Activated T-cell treated with anti-CD3 and anti-CD28 coated beads for 24 hours (primary cell): ENCODE results near the gene GLCE.
A peak's percentile ranks its signal among the peaks of the same experiment; 100 is the strongest.

ENCODE experiments used
- DNase-seq: peaks from one replicate; pipeline ENCODE4 v3.0.0-alpha.2; 2020; ENCODE audit warnings: low read depth

GLCE gene

GRCh38 chr15:69160141-69160993, at the start of gene GLCE:
GLCE (plus strand) TSS chr15:69160635; CDS start chr15:69255807, 95,172 bp downstream.
- peak; percentile 91 for DNase-seq

GRCh38 chr15:69114331-69114928, 46.0 kb upstream of the GLCE start:
- DNase-seq: no peak

GRCh38 chr15:69115031-69115430, 45.4 kb upstream of the GLCE start:
- DNase-seq: no peak

GRCh38 chr15:69116391-69116790, 44.0 kb upstream of the GLCE start:
- no peak for DNase-seq

GRCh38 chr15:69117431-69117871, 43.0 kb upstream of the GLCE start:
- DNase-seq: no peak

GRCh38 chr15:69118089-69118488, 42.3 kb upstream of the GLCE start:
- DNase-seq: no peak

- DNase-seq: no peak
Measured at GRCh38 chr15:69119001-69119400, 41.4 kb upstream of the GLCE start.

GRCh38 chr15:69119683-69120395, 40.6 kb upstream of the GLCE start:
- no peak for DNase-seq

- no peak for DNase-seq
Measured at GRCh38 chr15:69120732-69121131, 39.7 kb upstream of the GLCE start.

- no peak for DNase-seq
Measured at GRCh38 chr15:69121198-69121828, 39.1 kb upstream of the GLCE start.

GRCh38 chr15:69125236-69125635, 35.2 kb upstream of the GLCE start:
- DNase-seq: no peak

- DNase-seq: no peak
Measured at GRCh38 chr15:69126054-69126469, 34.4 kb upstream of the GLCE start.

- DNase-seq: no peak
Measured at GRCh38 chr15:69127306-69127705, 33.1 kb upstream of the GLCE start.

GRCh38 chr15:69128667-69129311, 31.6 kb upstream of the GLCE start:
- DNase-seq: no peak

GRCh38 chr15:69131362-69132220, 28.8 kb upstream of the GLCE start:
- no peak for DNase-seq

- no peak for DNase-seq
Measured at GRCh38 chr15:69132430-69132829, 28.0 kb upstream of the GLCE start.

- no peak for DNase-seq
Measured at GRCh38 chr15:69132977-69133861, 27.2 kb upstream of the GLCE start.

- no peak for DNase-seq
Measured at GRCh38 chr15:69133862-69134519, 26.4 kb upstream of the GLCE start.

GRCh38 chr15:69134791-69135190, 25.6 kb upstream of the GLCE start:
- no peak for DNase-seq
